Daoy (cell line): ENCODE measurements around the gene RNASE8. TPM values are rescaled to one million over a fixed set of nuclear protein-coding genes. Genes with fewer than 3 reads are reported as not detected.

Source experiments
- DNase-seq: peaks from one replicate; pipeline ENCODE4 v3.0.0-alpha.2; 2015; ENCODE audit warnings: low read depth
- total RNA-seq: library from RNA; depleted of rRNA; stranded (reverse); fragments of >200 nt; shearing (Covaris generic); gene quantifications from 2 replicates; pipeline ENCODE4 v1.2.3, GENCODE V29; 2014

Gene RNASE8
- total RNA-seq, 1 experiment from 2014 or later, result not detected

DNA sequence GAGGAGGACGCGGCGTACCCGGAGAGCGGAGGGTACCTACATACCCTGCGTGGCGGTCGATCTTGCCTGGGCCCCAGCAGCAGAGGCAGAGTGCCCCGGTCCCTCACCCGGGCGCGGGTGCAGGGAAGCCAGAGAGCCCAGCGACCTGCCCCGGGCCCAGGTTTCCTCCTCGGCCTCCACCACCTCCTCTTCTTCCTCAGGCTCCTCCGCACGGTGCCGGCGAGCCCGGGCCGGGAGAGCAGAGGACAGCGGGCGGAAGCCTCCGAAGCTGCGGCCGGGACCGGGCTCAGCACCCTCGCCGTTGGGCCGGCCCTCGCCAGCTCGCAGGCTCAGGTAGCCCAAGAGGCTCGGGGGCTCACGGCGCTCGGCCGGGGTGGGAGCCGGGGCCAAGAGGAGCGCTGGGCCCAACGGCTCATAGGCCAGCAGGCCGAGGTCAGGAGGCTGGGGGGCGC is 34.2 kb downstream of the RNASE8 start:
- no peak for DNase-seq

DNA sequence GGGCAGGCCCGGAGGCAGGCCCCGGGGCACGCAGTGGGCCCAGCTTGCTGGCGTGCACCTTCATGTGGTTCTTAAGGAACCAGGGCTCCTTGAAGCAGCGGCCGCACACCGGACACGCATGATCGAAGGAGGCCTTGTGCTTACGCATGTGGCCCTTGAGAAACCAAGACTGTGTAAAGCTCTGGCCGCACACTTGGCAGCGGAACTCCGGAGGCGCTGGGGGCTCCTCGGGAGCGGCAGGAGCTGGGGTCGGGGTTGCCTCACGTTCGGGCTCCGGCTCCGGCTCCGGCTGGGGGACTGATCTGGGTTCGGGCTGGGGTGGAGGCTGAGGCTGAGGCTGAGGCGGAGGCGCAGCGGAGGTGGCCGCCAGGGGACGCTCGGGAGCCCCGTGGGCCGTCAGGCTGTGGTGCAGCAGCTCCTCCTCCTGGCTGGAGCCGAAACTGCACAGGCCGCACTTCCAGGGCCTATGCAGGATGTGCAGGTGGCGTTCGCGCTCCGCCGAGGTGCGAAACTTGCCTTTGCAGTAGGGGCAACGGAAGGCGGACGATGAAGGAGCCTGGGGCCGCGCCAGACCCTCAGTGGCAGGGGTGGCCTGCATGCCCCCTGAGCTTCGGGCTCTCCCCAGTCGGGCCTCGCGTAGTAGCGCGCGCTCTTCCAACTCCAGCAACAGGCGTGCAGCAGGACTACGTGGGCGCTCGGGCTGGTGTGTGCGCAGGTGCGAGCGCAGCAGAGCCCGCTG is 34.8 kb downstream of the RNASE8 start:
- DNase-seq, result peak; percentile 89

DNA sequence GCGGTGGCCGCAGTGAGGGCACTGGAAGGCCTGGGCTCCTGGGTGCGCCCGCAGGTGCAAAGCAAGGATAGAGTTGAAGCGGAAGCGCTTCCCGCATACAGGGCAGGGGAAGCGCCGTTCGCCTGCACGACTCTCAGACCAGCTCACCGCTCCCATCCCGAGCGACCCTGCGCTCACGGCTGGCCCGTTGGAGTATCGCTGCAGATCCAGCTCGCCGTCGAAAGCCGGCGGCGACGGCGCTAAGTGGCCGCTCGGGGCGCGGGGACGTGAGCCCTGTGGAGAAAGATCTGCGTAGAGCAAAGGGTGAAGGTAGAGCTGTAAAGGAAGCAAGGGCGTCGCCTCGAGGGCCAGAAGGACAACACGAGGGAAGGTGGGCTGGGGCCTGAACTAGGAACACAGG is 35.4 kb downstream of the RNASE8 start:
- no peak for DNase-seq

DNA sequence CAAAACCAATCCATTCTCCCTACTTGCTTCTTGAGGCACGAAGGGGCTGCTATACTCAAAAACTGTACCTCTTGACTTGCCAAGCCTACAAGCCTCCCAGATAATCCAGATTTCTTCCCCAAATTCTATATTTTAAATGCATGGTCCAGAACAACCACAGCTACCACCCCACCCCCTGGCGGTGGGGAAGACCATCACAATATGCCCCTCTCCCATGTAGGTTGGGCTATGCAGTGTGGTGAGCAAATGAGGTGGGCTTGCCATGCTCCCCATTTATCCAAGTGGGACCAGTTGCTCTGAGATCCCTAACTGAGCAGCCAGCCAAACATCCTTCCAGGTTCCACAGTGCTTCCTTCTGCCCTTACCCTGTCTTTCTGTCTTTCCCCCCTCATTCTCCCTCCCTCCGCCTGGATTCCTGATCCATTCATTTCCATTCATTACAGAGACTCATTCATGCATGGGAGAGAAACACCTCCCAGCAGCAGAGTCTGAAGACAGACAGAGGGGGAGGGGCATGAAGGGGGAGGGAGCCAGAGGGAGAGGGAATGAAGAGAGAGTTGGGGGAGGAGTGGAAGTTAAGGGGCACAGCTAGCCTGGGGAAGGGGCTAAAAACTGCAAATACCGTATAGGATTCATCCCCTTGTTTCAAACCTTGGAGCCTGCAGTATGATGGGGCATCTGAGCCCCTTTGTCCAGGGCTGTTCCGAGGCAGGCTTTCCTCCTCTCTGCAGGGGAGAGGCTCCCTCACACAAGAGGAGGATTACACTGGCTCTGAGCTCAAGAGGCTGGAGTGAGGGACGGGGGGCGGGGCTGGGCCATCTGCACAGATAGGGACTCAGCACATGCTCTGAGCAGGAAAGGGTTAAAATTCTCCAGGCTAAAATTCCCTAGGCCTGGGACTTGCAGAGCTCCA is 36.4 kb downstream of the RNASE8 start:
- no peak for DNase-seq

DNA sequence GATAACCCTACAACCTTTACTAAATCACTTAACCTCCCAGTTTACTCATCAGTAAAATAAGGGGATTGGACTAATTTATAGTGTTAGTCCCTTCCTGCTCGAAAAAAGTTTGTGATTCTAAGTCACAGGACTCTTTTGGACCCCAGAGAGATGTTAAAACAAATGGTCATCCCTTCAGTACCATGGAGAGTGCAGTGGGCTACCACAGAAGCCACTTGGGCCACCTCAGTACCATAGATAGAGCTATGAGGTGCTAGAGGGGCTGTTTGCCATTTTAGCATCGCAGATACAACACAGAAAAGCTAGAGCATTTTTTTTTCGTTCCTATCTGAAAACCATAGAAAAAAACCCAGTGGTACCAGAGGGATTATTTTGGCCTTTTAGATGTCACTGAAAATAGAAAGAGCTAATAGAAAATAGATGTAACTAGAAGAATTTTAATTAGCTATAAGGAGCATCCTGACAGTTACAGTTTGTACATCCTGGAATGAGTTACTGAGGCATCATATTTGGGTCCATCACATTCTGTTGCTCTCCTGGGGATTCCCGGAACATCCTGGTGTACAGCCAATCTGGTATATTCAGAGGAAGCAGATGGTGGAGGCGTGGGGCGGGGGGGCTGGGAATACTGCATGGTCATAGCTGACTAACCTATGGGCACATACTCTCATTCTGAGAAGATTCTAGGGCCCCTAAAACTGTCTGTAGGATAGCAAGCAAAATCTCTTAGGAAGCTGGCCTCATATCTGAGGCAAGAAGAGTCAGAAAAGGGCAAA is 38.0 kb downstream of the RNASE8 start:
- peak; percentile 50 for DNase-seq

DNA sequence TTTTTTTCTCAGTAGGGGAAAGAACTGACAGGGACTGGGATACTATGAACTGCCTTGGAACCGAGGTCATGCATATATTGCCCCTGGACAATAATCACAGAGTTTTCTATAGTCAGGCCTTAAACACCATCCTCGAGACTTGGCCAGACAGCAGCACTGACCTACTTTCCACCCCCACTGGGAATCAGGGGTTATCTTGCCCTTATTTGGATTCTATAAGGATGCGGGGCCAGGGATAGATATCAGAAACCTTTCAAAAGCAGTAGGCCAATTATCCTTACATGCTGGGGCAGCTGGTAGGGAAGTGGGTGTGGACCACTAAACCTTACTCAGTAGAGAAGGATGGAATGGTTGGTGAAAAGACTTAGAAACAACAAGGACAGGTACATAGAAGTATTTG is 38.8 kb downstream of the RNASE8 start:
- no peak for DNase-seq

DNA sequence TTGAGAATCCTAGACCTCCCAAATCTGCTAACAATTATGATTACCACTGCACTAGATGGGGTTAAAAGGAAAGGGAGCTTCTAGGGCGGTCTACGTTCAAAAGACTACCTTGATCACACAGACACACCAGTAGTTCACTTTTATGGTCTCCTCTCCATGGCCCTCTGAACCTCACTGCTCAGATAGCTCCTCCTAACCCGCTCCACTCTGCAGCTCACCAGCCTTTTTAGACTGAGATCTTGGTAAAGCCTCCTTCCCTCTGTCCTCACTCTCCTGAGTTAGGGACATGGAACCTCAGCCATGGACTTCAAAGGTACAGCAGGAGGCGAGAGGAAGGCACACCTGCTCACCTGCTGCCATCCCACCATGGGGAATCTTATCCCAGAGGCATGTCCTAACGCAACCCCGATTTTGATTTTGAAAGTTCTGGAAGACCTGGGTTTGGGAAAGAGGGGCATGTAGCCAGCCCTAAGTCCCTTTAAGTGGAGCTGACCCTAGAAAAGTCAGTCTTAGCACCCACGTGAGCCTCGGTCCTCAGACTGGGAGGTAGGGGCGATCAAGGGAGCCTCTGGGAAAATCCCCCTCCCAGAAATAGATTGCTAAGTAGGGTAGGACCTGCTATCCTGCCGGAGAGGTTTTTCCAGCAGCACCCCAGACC is 39.5 kb downstream of the RNASE8 start:
- no peak for DNase-seq

DNA sequence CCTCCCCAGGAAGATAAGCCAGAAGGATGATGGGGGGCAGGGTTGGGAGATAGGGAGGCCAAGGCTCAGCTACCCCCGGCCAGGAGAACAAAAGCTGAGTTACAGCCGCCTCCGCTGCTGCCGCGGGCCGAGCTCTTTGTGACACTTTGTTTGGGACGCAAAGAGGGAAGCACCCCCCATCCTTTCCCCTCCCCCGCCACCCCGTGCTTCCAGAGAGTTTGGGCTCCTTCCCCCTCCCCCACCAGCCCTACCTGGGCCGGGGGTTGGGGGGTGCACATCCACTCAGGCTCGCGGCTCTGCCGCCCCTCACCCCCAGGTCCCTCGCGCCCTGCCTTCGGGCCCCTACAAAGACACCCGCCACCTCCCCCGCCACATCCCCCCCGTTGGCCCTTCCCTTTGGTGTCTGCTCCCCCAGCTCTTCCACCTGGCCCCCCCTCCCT is 40.0 kb downstream of the RNASE8 start:
- no peak for DNase-seq

DNA sequence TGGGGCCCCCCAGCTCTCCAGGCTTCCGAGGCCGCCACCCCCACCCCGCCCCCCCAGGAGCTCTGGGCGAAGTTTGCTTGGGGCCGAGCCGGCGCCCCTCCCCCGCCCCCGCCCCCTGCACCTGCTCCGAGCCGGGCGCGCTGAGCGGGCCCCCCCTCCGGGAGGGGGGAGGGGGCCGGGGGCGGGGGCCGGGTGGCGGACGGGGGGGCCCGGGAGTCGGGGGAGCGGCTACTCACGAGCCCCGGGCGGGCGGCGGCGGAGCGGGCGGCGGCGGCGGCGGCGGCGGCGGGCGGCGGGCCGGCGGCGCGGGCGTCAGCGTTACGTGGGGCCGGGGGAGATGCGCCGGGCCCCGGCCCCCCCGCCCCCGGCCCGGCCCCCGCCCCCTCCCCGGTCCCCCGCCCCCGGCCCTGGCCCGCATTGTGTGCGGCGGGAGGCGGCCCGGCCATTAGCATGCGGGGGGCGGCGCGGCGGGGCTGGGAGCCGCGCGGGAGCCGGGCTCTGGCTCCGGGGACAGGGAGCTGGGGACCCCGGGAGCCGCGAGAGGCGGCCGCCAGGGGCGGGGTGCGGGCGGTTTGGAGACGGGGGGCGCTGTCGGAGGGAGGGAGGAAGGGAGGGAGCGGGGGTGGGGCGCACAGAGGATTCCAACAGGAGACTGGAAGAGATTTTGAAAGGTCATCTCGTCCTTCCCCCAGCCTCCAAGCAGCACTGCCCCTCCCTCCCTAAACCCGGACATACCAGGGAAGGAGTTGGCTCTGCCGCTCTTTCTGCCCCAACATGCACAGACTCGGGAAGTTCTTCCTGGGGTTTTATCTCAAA is 40.7 kb downstream of the RNASE8 start, which contains the start of gene ZNF219:
ZNF219 (minus strand) TSS at position 580 of the 816 bp plus-strand sequence. CDS start 5,064 bp downstream, outside the sequence.
- DNase-seq, result peak; percentile 76

DNA sequence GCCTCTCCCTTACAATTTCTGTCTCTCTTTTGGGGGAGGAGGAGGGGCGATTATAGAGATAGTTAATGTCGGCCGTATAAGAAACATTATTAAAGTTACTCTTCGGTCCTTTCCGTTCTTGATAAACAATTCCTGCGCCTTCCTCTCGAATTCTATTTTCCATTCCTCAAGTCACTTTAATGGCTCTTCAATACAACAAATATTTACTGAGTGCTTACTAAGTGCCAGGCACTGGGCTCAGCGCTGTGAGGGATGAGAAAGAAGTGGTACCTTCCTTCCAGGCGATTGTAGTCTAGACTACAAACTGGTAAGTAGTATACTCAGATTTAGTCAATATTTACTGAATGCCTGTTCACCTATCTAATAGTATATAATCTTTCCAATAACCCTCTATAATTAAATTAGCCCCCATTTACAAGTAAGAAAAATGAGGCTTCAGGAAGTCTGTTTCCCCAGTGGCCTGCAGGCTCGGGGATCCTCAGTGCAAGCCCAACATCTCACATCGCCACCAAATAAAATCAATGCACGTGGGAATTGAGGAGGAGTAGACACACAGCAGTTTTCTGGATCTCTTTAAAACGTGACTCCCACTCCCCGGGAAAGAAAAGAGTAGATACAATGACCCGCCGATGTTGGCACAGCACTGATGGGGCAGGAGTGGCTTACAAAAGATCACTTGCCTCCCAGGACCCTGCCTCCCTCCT is 41.4 kb downstream of the RNASE8 start:
- DNase-seq, result no peak

DNA sequence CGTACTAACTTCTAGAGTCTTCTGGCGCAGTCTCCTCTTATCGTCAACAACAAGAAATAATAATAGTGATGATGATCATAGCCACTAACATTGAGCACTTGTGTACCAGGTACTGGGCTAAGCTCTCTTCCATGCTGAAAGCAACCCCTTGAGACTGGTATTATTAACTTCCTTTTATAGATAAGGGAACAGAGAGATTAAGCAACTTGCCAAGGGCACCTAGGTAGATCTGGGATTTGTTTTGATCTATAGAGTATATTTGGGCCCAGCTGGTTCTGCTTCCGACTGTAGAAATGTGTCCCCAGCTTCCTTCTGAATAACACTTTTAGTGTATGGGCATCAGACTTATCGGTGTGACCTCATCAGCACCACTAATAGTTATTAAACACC is 42.0 kb downstream of the RNASE8 start:
- no peak for DNase-seq

DNA sequence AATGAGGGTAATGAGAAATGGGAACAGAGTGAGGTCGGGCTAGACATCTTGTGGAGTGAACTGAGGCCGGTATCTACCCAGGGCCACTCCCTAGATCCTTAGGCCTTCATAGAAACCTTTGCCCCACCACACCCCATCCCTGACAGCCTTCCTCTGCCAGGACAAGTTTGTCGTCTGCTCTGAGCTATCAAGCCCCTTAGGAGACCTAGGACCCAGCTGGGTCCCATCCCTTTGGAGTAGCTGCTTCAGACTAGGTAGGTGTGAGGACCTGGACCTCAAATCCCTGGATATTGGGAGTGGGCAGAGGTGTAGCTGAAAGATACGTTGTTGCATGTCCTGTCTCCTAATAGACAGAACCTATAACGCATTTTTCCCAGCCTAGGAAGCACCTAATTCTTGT is 43.3 kb downstream of the RNASE8 start, which contains the start of gene TMEM253:
TMEM253 (plus strand) TSS at position 136 of the 400 bp plus-strand sequence. CDS start 278 bp downstream, outside the sequence.
- DNase-seq, result no peak

DNA sequence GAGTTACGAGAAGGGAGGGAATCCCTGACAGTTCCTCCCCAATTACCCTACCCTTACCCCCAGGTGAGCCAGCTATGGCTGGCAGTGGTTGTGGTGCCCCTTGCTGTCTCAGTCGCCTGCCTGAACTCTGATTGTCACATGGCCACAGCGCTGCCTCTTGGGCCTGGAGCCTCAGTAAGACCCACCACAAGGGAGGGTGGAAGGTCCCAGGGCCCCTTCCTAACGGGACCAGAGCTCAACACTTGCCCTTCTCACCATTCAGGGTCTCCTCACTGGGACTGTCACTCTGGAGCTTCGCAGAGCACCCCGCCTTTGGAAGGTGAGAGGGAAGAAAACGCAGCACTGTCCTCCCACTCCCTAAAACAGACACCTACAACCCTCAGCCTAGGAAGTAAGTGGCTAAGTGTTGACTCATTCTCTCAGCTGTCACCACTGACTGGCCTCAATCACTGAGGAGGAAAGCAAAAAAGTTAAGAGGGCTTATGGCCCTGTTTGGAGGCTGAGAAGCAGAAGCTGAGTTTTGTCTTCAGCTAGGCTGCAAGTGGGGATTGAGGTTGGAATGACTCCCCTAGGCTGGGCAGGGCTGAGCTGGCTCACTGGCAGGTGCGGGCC is 44.3 kb downstream of the RNASE8 start:
- DNase-seq, result no peak

DNA sequence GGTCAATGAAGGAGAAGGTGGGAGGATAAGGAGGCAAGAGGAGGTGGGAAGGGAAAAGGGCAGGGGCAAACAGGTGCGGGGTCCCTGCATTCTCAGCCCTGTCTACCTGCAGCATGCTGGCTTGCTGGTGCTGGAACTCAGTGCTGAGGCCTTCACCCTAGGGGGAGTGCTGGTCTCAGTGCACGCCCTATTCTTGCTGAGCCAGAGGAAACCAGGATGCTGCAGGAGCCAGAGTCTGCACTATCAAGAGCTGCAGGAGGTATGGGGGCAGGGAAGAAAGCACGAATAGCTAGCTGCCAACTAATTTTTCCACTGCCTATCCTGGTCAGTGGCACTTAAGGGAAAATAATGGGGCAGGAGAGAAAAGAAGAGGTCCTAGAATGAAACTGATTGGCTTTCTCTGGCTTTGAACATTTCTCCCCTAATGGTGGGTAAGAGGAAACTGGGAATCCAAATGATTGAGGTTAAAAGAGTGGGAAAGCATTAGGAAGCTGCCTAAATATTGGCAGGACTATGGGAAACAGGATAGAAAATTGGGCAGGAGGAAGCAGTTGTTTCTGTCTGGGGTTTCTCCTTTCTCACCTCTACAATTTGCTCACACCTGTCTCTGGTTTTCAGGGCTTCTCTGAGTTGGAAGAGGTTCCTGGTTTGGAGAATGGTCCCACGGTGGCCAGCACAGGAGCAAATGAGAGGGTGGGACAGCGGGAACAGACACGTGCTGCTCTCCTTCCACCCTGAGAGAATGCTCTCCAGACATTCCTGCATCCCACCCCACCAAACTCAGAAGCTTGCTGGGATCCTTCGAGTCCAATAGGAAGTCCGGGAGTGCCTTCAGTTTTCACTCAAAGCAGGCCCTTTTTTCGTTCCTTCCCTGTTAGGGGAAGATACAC is 45.1 kb downstream of the RNASE8 start:
- DNase-seq, result peak; percentile 53

DNA sequence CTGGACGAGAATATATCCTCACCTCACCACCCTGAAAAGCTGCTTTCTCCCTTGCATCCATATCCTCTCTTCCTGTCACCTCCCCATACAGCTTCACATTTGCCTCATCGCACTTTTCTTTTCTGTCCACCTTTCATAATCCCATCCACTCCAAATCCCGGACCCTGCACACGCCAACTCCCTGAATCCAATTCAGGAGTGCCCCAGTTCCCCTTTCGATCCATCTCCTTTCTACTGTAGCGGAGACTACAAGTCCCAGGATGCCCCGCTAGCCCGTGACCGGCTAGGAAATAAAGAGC is 45.7 kb downstream of the RNASE8 start:
- no peak for DNase-seq

DNA sequence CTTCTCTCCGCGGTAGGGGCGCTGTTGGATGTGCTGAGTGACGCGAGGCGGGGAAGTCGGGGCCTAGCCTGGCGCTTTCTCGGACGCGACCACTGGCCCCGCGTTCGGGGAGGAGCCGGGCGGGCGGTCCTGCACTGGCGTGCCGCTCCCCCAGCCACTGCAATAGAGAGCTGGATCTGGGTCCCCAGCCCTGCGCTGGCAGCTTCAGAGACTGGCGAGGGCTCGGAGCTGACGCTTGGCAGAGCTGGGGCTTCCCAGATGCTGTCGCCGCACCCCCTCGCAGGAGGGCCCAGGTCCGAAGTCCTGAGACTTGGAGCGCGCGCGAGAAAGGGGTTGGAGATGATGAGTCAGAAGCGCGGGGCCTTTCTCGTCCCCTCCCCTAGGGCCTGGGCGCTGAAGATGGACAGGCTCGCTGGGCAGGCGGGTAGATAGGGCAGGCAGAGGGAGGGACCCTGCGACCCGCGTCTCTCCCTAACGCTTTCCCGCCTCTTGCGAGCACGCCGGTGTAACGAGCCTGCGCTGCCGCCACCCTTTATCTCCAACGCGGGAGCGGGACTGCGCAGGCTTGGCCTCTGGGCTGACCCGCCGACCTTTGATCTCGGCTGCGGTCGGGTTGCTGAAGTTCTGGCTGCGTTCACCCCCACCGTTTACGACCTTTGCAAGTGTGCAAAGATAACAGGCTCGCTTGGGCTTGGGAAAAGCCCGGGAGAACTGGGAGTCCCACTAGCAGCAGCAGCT is 46.3 kb downstream of the RNASE8 start:
- peak; percentile 99 for DNase-seq

DNA sequence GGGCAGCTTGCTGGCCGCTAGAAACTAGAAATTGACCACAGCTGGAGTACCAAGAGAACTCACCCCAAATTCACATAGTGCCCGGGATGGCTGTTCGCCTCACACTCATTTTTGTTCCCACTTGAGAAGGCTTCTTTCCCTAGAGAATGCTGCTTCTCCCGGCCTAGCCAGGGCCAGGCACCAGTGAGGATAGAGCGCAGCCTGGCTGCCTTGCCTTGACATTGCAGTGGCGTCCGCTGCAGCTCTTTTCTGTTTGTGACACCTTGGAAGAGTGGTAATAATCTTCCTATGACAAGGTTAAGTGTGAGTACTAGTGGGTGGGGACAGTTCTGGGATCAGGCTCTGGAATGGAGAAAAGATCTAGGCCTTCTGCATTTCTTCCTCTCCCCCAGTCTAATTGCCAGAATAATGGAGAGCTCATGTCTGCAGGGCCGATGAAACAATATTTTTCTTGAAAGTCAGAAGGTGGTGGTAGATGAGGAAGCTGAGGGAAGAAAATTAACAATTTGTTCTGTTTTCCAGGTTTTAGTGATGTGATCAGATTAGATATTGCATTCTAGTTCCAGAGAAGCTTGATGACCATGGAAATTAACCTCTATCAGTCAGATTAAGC is 46.9 kb downstream of the RNASE8 start:
- peak; percentile 91 for DNase-seq
